ENCODE measurements around the gene A2ML1. TPM values are rescaled to one million over a fixed set of nuclear protein-coding genes. Genes with fewer than 3 reads are reported as not detected.

A2ML1 gene
- total RNA-seq, 4 donors from 2014 or later = 5.7 to 9.8 (median 7.1) TPM

- WGBS, 2 donors = 44 to 52% methylated on average over 4 of the region's 4 CpGs
- H3K27ac ChIP-seq = no peak overlapping the region
- no peaks in the 10 kb centered on the region for H3K4me1 ChIP-seq
- H3K36me3 ChIP-seq = no peaks in the 10 kb centered on the region
- no peak for DNase-seq (ENCODE audit: low spot score in 2 of 2)
- H3K9me3 ChIP-seq = no peaks in the 10 kb centered on the region
- H3K27me3 ChIP-seq = no peaks in the 10 kb centered on the region
- no peak for TF ChIP-seq POLR2A (IDR thresholded peaks at IDR 0.05)
- no peak overlapping the region for H3K4me3 ChIP-seq
These were observed 54.5 kb downstream of the A2ML1 start for GRCh38 chr12:8876887-8877286.

- H3K9me3 ChIP-seq = no peaks in the 10 kb centered on the region
- H3K27ac ChIP-seq = no peak overlapping the region
- TF ChIP-seq EP300 (IDR thresholded peaks at IDR 0.05) = no peak
- TF ChIP-seq POLR2A (IDR thresholded peaks at IDR 0.05) = no peak
- no peak for TF ChIP-seq CTCF (IDR thresholded peaks at IDR 0.05)
- H3K36me3 ChIP-seq = no peaks in the 10 kb centered on the region
- peaks cover 0 to 3% (median 0%) of the 10 kb centered on the region in 4 donors for H3K4me1 ChIP-seq
- DNase-seq (ENCODE audit: low spot score in 2 of 2) = no peak
- 83 to 89% methylated on average over 6 of the region's 6 CpGs for WGBS, 2 donors
- no peaks in the 10 kb centered on the region for H3K27me3 ChIP-seq
- no peak overlapping the region for H3K4me3 ChIP-seq
These were observed 64.3 kb downstream of the A2ML1 start for GRCh38 chr12:8886502-8887284.

- H3K27ac ChIP-seq = no peak overlapping the region
- peaks cover 0 to 3% (median 0%) of the 10 kb centered on the region in 4 donors for H3K4me1 ChIP-seq
- WGBS, 2 donors = 88 to 94% methylated on average over 4 of the region's 4 CpGs
- TF ChIP-seq POLR2A (IDR thresholded peaks at IDR 0.05) = no peak
- no peak for TF ChIP-seq CTCF (IDR thresholded peaks at IDR 0.05)
- TF ChIP-seq EP300 (IDR thresholded peaks at IDR 0.05) = no peak
- DNase-seq (ENCODE audit: low spot score in 2 of 2) = no peak
- no peak overlapping the region for H3K4me3 ChIP-seq
- H3K9me3 ChIP-seq = no peaks in the 10 kb centered on the region
- no peaks in the 10 kb centered on the region for H3K27me3 ChIP-seq
- no peaks in the 10 kb centered on the region for H3K36me3 ChIP-seq
These were observed 64.9 kb downstream of the A2ML1 start for GRCh38 chr12:8887285-8887715.

DNA sequence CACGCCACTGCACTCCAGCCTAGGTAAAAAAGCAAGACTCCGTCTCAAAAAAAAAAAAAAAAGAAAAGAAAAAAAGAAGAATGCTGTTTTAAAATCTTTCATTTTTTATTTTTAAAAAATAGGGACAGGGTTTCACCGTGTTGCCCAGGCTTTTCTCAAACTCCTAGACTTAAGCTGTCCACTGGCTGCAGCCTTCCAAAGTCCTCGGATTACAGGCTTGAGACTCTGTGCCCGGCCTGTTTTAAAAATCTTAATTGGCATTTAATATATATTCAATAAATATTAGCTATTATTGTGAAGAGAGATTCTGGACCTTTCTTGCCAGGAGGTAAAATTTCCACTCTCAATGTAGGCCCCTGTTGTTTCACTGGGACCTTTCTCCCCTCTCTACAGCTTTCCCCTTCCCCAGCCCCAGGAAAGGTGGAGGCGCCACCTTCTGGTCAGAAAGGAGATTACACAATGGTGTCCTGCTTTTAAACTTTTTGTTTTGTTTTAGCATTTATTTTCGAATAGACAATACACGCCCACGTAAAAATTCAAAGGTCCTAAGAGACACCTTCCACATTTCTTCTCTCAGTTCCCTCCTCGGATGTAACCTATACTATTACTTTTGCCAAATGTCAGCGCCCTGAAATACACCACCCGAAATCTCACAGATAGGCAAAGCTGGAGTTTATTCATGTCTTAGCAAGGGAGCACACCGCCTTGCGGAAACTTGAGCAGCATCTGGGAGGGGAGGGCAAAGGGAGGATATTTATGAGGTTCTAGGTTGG lies 68.1 kb downstream of the A2ML1 start:
- WGBS, 2 donors = 28 to 30% methylated on average over 14 of the region's 14 CpGs
- peak overlapping the region in 2 of 4 donors; percentile 30 to 71 for H3K27ac ChIP-seq
- DNase-seq (ENCODE audit: low spot score in 2 of 2) = peak in 1 of 2 donors; percentile 72
- no peaks in the 10 kb centered on the region for H3K9me3 ChIP-seq
- TF ChIP-seq EP300 (IDR thresholded peaks at IDR 0.05) (peak in 1 of 2 donors; percentile 31), POLR2A (IDR thresholded peaks at IDR 0.05) (no peak), CTCF (IDR thresholded peaks at IDR 0.05) (peak; percentile 75 to 91 (median 88))
- peak overlapping the region in 3 of 4 donors; percentile 26 to 52 (median 44) for H3K4me3 ChIP-seq
- H3K36me3 ChIP-seq = no peaks in the 10 kb centered on the region
- H3K4me1 ChIP-seq = peaks cover 0 to 3% (median 0%) of the 10 kb centered on the region in 4 donors
- H3K27me3 ChIP-seq = no peaks in the 10 kb centered on the region

DNA sequence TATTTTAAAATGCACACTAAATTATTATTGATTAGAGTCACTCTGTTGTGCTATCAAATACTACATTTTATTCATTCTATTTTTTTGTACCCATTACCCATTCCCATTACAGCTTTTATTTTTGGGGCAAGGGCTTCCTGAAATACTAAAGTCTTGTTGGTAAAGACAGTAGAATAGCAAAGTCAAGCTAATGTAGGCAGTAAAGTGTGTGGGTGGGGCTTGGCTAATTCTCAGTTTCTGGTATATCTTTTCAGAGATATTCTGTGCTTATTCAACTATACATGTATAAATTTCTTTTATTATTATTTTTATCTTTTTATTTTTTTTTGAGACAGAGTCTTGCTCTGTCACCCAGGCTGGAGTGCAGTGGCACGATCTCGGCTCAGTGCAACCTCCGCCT lies 69.6 kb downstream of the A2ML1 start:
- 94 to 100% methylated on average over 3 of the region's 3 CpGs for WGBS, 2 donors
- no peaks in the 10 kb centered on the region for H3K36me3 ChIP-seq
- TF ChIP-seq CTCF (IDR thresholded peaks at IDR 0.05) (no peak), EP300 (IDR thresholded peaks at IDR 0.05) (no peak), POLR2A (IDR thresholded peaks at IDR 0.05) (no peak)
- H3K27me3 ChIP-seq = no peaks in the 10 kb centered on the region
- peaks cover 0 to 3% (median 0%) of the 10 kb centered on the region in 4 donors for H3K4me1 ChIP-seq
- H3K4me3 ChIP-seq = no peak overlapping the region
- H3K9me3 ChIP-seq = no peaks in the 10 kb centered on the region
- no peak overlapping the region for H3K27ac ChIP-seq
- no peak for DNase-seq (ENCODE audit: low spot score in 2 of 2)

All from tibial nerve (tissue), 4 donors.